IMR-90 (cell line): ENCODE measurements around the gene DNASE1. TPM values are rescaled to one million over a fixed set of nuclear protein-coding genes. Genes with fewer than 3 reads are reported as not detected.
A peak's percentile ranks its signal among the peaks of the same experiment; 100 is the strongest.

Experiments
- ATAC-seq: fragments of 200-7000 bp; cut with Tn5 transposase; 2 replicates; pipeline ENCODE4 v1.9.1; 2020; ENCODE audit warnings: low read depth, mild to moderate bottlenecking, moderate library complexity
- BruUV-seq: library from RNA; stranded (reverse); fragments of 400-500 nt; replicated peaks from 2 replicates; lab custom pipeline; 2021; lab: Mats Ljungman, UMichigan
- CTCF ChIA-PET: fragments of 300-600 bp; formaldehyde crosslinking; extraction: SDS; loops from one replicate; lab custom pipeline; 2021; ENCODE audit warnings: antibody characterized with exemption; lab: Yijun Ruan, JAX
- POLR2A ChIA-PET: fragments of 300-600 bp; sonication (Branson Sonifier 250); formaldehyde crosslinking; loops from one replicate; lab custom pipeline; 2022; ENCODE audit warnings: antibody characterized with exemption; ENCODE audit not compliant: unreplicated experiment; lab: Charles Lee
- DNase-seq: peaks from one replicate; pipeline ENCODE4 v3.0.0; 2013
- H2AFZ ChIP-seq: replicated peaks from 2 replicates; pipeline ENCODE3; 2013; ENCODE audit warnings: low read length, mild to moderate bottlenecking; ENCODE audit not compliant: poor library complexity
- H2AK5ac ChIP-seq: 2 replicates; pipeline ENCODE4 v1.6.1; 2013; ENCODE audit warnings: low read depth, low read length, inconsistent platforms
- H2AK9ac ChIP-seq: replicated peaks from 2 replicates; pipeline ENCODE3; 2013; ENCODE audit warnings: mild to moderate bottlenecking, low read depth, low read length, moderate library complexity; ENCODE audit not compliant: poor library complexity
- H2BK120ac ChIP-seq: 2 replicates; pipeline ENCODE4 v1.6.1; 2013; ENCODE audit warnings: low read depth, low read length, inconsistent platforms
- H2BK15ac ChIP-seq: 3 replicates; pipeline ENCODE4 v1.6.1; 2013; ENCODE audit warnings: low read depth, low read length, inconsistent platforms
- H2BK20ac ChIP-seq: 2 replicates; pipeline ENCODE4 v1.6.1; 2013; ENCODE audit warnings: low read depth, mild to moderate bottlenecking, inconsistent platforms, low read length, moderate library complexity
- H2BK5ac ChIP-seq: 2 replicates; pipeline ENCODE4 v1.6.1; 2013; ENCODE audit warnings: mild to moderate bottlenecking, low read depth, low read length, inconsistent platforms; ENCODE audit not compliant: poor library complexity, severe bottlenecking
- H3K14ac ChIP-seq: replicated peaks from 2 replicates; pipeline ENCODE4 v1.6.1; 2013; ENCODE audit warnings: low read depth, low read length, inconsistent platforms
- H3K18ac ChIP-seq: 2 replicates; pipeline ENCODE4 v1.6.1; 2013; ENCODE audit warnings: low read depth, low read length, control low read depth
- H3K23ac ChIP-seq: 2 replicates; pipeline ENCODE4 v1.6.1; 2013; ENCODE audit warnings: low read depth, low read length, inconsistent platforms
- H3K27ac ChIP-seq: 2 replicates; pipeline ENCODE4 v1.5.1; 2013; ENCODE audit warnings: mild to moderate bottlenecking, control low read depth, low read length; ENCODE audit not compliant: insufficient read depth
- H3K27me3 ChIP-seq: 2 replicates; pipeline ENCODE4 v1.6.1; 2013; ENCODE audit warnings: low read length; ENCODE audit not compliant: control insufficient read depth, insufficient read depth
- H3K36me3 ChIP-seq: 2 replicates; pipeline ENCODE4 v1.6.1; 2013; ENCODE audit warnings: low read length, mixed read lengths; ENCODE audit not compliant: control insufficient read depth, insufficient read depth
- H3K4ac ChIP-seq: 2 replicates; pipeline ENCODE4 v1.6.1; 2013; ENCODE audit warnings: low read depth, low read length, inconsistent platforms
- H3K4me1 ChIP-seq: 2 replicates; pipeline ENCODE4 v1.6.1; 2013; ENCODE audit warnings: low read length, mixed read lengths; ENCODE audit not compliant: control insufficient read depth, insufficient read depth
- H3K4me2 ChIP-seq: 2 replicates; pipeline ENCODE4 v1.6.1; 2013; ENCODE audit warnings: low read depth, mild to moderate bottlenecking, control low read depth, low read length, moderate library complexity
- H3K4me3 ChIP-seq: 2 replicates; pipeline ENCODE4 v1.5.1; 2013; ENCODE audit warnings: low read depth, mild to moderate bottlenecking, control low read depth, low read length, moderate library complexity; ENCODE audit not compliant: insufficient read depth
- H3K56ac ChIP-seq: 2 replicates; pipeline ENCODE4 v1.6.1; 2013; ENCODE audit warnings: low read length, inconsistent platforms; ENCODE audit not compliant: insufficient read depth; ENCODE audit errors: extremely low read depth
- H3K79me1 ChIP-seq, 2 experiments: 2 replicates each; pipeline ENCODE4 v1.6.1; 2013; ENCODE audit warnings: low read length in 2 of 2, inconsistent platforms in 1 of 2, low read depth in 1 of 2
- H3K9ac ChIP-seq: 2 replicates; pipeline ENCODE4 v1.6.1; 2013; ENCODE audit warnings: low read depth, low read length, control low read depth
- H3K9me1 ChIP-seq: 2 replicates; pipeline ENCODE4 v1.6.1; 2013; ENCODE audit warnings: low read length, inconsistent platforms; ENCODE audit not compliant: insufficient read depth
- H3K9me3 ChIP-seq: 2 replicates; pipeline ENCODE4 v1.6.1; 2013; ENCODE audit warnings: low read length; ENCODE audit not compliant: control insufficient read depth, insufficient read depth
- H4K20me1 ChIP-seq: 2 replicates; pipeline ENCODE4 v1.6.1; 2013; ENCODE audit warnings: low read length, inconsistent platforms; ENCODE audit not compliant: insufficient read depth
- H4K5ac ChIP-seq: 2 replicates; pipeline ENCODE4 v1.6.1; 2013; ENCODE audit warnings: mild to moderate bottlenecking, low read depth, low read length, control low read depth
- H4K8ac ChIP-seq, 2 experiments: 2 replicates each; pipeline ENCODE4 v1.6.1; 2013; ENCODE audit warnings: low read depth in 2 of 2, low read length in 2 of 2, control low read depth in 1 of 2, inconsistent platforms in 1 of 2
- H4K91ac ChIP-seq: 2 replicates; pipeline ENCODE4 v1.6.1; 2013; ENCODE audit warnings: low read depth, low read length, inconsistent platforms; ENCODE audit not compliant: insufficient read depth
- BHLHE40 ChIP-seq: fragments of 150-350 bp; IDR thresholded peaks from 2 replicates; pipeline ENCODE4 v1.6.1; 2016; ENCODE audit warnings: mild to moderate bottlenecking, low read depth, low read length
- CEBPB ChIP-seq: IDR thresholded peaks from 2 replicates; pipeline ENCODE4 v1.6.1; 2012; ENCODE audit warnings: low read depth, low read length, improper control_type of control experiment
- CHD1 ChIP-seq: IDR thresholded peaks from 2 replicates; pipeline ENCODE4 v1.6.1; 2012; ENCODE audit warnings: low read depth, low read length, improper control_type of control experiment
- CTCF ChIP-seq: conservative IDR thresholded peaks from 2 replicates; pipeline ENCODE4 v1.5.1; 2012; ENCODE audit warnings: mild to moderate bottlenecking, low read depth, low read length, improper control_type of control experiment
- ELK1 ChIP-seq: fragments of 150-350 bp; IDR thresholded peaks from 2 replicates; pipeline ENCODE4 v1.6.1; 2016; ENCODE audit warnings: low read depth, mild to moderate bottlenecking, low read length, moderate library complexity, borderline replicate concordance
- FOS ChIP-seq: fragments of 150-350 bp; IDR thresholded peaks from 2 replicates; pipeline ENCODE4 v1.6.1; 2016; ENCODE audit warnings: low read depth, low read length
- MAFK ChIP-seq: IDR thresholded peaks from 2 replicates; pipeline ENCODE4 v1.6.1; 2012; ENCODE audit warnings: low read depth, low read length, improper control_type of control experiment
- MAZ ChIP-seq: IDR thresholded peaks from 2 replicates; pipeline ENCODE4 v1.6.1; 2012; ENCODE audit warnings: low read depth, mild to moderate bottlenecking, low read length, improper control_type of control experiment, moderate library complexity, borderline replicate concordance
- MXI1 ChIP-seq: IDR thresholded peaks from 2 replicates; pipeline ENCODE4 v1.6.1; 2012; ENCODE audit warnings: low read depth, mild to moderate bottlenecking, low read length, moderate library complexity, borderline replicate concordance
- NFE2L2 ChIP-seq: fragments of 150-350 bp; IDR thresholded peaks from 2 replicates; pipeline ENCODE4 v1.6.1; 2016; ENCODE audit warnings: low read depth, mild to moderate bottlenecking, low read length
- POLR2A ChIP-seq: IDR thresholded peaks from 2 replicates; pipeline ENCODE4 v1.6.1; 2012; ENCODE audit warnings: mild to moderate bottlenecking, low read depth, low read length
- RAD21 ChIP-seq: IDR thresholded peaks from 2 replicates; pipeline ENCODE4 v1.6.1; 2012; ENCODE audit warnings: low read length, improper control_type of control experiment
- RCOR1 ChIP-seq: IDR thresholded peaks from 2 replicates; pipeline ENCODE4 v1.6.1; 2012; ENCODE audit warnings: mild to moderate bottlenecking, low read length, improper control_type of control experiment; ENCODE audit not compliant: insufficient replicate concordance
- RFX5 ChIP-seq: IDR thresholded peaks from 2 replicates; pipeline ENCODE4 v1.8.0; 2012; ENCODE audit warnings: low read depth, mild to moderate bottlenecking, low read length, moderate library complexity
- SMC3 ChIP-seq: fragments of 150-350 bp; IDR thresholded peaks from 2 replicates; pipeline ENCODE4 v1.6.1; 2016; ENCODE audit warnings: low read depth, mild to moderate bottlenecking, antibody characterized with exemption, low read length, moderate library complexity
- USF2 ChIP-seq: fragments of 150-350 bp; IDR thresholded peaks from 2 replicates; pipeline ENCODE4 v1.6.1; 2017; ENCODE audit warnings: mild to moderate bottlenecking, antibody characterized with exemption, low read length, low read depth
- WGBS, 2 experiments: methylation state at CpG; one replicate each; pipeline versions ENCODE4 v1.1.5 to v1.1.7; 2013; ENCODE audit warnings: missing lambda C conversion rate in 2 of 2; ENCODE audit not compliant: insufficient read length in 1 of 2; ENCODE audit errors: extremely low coverage in 2 of 2; 5-methylcytosine and 5-hydroxymethylcytosine counted together
- dilution Hi-C: fragments of 300-500 bp; cut with HindIII; formaldehyde crosslinking; loops from one replicate; pipeline ENCODE4 v1.14.3; 2018; ENCODE audit warnings: low sequenced_read_pairs; ENCODE audit not compliant: unreplicated experiment
- in situ Hi-C: fragments of 300-500 bp; cut with MboI; formaldehyde crosslinking; loops from 3 replicates; pipeline ENCODE4 v1.14.3; 2019; ENCODE audit warnings: low sequenced_read_pairs, inconsistent platforms, mixed read lengths
- intact Hi-C: fragments of 100-400 bp; cut with micrococcal nuclease; formaldehyde crosslinking; loops from 2 replicates; pipeline ENCODE4 v1.10.0; 2022
- polyA plus RNA-seq, 3 experiments: library from polyadenylated mRNA; depleted of rRNA; stranded (reverse); fragments of >200 nt; gene quantifications; 2 replicates each; pipeline ENCODE4 v1.2.3, GENCODE V29; 2012; ENCODE audit warnings: low replicate concordance in 1 of 3
- total RNA-seq: library from RNA; depleted of rRNA; stranded (reverse); fragments of >200 nt; gene quantifications from 2 replicates; pipeline ENCODE4 v1.2.3, GENCODE V29; 2012

The DNASE1 gene
- total and polyA plus RNA-seq, 2 of the 4 experiments (the other 2 are of a cell fraction): 5.4 to 15.9 TPM

GRCh38 chr16:3646348-3646920 is 8.1 kb upstream of the DNASE1 start:
- 80% methylated on average over 13 of the region's 15 CpGs; no CpG with 5 or more reads in 1 of the 2 experiments for WGBS, 2 experiments
- Histone ChIP-seq H4K8ac (no peak overlapping the region), H2BK120ac (no peak overlapping the region), H3K36me3 (peaks cover 9% of the 10 kb centered on the region; the same call in 1 of the 2 replicates), H3K9ac (no peak overlapping the region), H3K56ac (no peak overlapping the region), H4K5ac (no peak overlapping the region), H2AFZ (no peak overlapping the region), H3K14ac (no peak overlapping the region), H3K27me3 (no peaks in the 10 kb centered on the region), H4K20me1 (no peaks in the 10 kb centered on the region; the same call in none of the 2 replicates), H2BK5ac (no peak overlapping the region), H3K9me1 (peaks cover 14% of the 10 kb centered on the region), H2BK15ac (no peak overlapping the region), H3K27ac (no peak overlapping the region), H3K4ac (no peak overlapping the region), H3K4me1 (peaks cover 10% of the 10 kb centered on the region), H3K4me2 (no peak overlapping the region), H3K79me1 (no peaks in the 10 kb centered on the region; a peak in 2 of 4 replicates), H2BK20ac (no peak overlapping the region), H3K4me3 (no peak overlapping the region), H3K23ac (no peak overlapping the region), H2AK9ac (no peak overlapping the region), H4K91ac (no peak overlapping the region), H2AK5ac (no peak overlapping the region), H3K18ac (no peak overlapping the region), H3K9me3 (no peaks in the 10 kb centered on the region)
- in situ Hi-C loops (no loop called here), intact Hi-C loops (no loop called here), dilution Hi-C loops (no loop called here)
- ATAC-seq (no peak), DNase-seq (peak; percentile 23)
- ChIA-PET CTCF (no interaction called here), POLR2A (no interaction called here)
- no peak for TF ChIP-seq MAZ
- TF ChIP-seq RCOR1: no peak
- TF ChIP-seq CTCF: no peak
- TF ChIP-seq NFE2L2: no peak
- TF ChIP-seq SMC3: no peak
- no peak for TF ChIP-seq RFX5
- TF ChIP-seq USF2: no peak
- TF ChIP-seq MXI1: no peak
- no peak for TF ChIP-seq CHD1
- no peak for TF ChIP-seq MAFK
- TF ChIP-seq POLR2A: no peak
- no peak for TF ChIP-seq BHLHE40
- TF ChIP-seq ELK1: no peak
- TF ChIP-seq CEBPB: no peak
- no peak for TF ChIP-seq RAD21
- TF ChIP-seq FOS: no peak
- no TSS peak for BruUV-seq
